HepG2 (cell line): Measurements from ENCODE around the gene ATF6. TPM values are rescaled to one million over a fixed set of nuclear protein-coding genes. Genes with fewer than 3 reads are reported as not detected.

Experiments
- AHR ChIP-seq: IDR thresholded peaks from 2 replicates; pipeline ENCODE4 v1.6.1; 2018; ENCODE audit warnings: missing genetic modification reagents, missing compliant biosample characterization
- ARID2 ChIP-seq: sonication (generic); formaldehyde crosslinking; IDR thresholded peaks from 2 replicates; pipeline ENCODE4 v1.8.1; 2022; ENCODE audit warnings: mild to moderate bottlenecking, missing genetic modification reagents, borderline replicate concordance
- ARID3A ChIP-seq: IDR thresholded peaks from 2 replicates; pipeline ENCODE4 v1.6.1; 2012; ENCODE audit warnings: low read depth, low read length, improper control_type of control experiment
- DPF2 ChIP-seq: sonication (generic); formaldehyde crosslinking; IDR thresholded peaks from 2 replicates; pipeline ENCODE4 v1.4.0; 2020; ENCODE audit warnings: mild to moderate bottlenecking, low read depth, missing genetic modification reagents, borderline replicate concordance
- FOXA3 ChIP-seq: IDR thresholded peaks from 2 replicates; pipeline ENCODE4 v1.6.1; 2016; ENCODE audit warnings: missing genetic modification reagents, missing compliant biosample characterization
- FOXK2 ChIP-seq: fragments of 450-650 bp; IDR thresholded peaks from 2 replicates; pipeline ENCODE4 v1.6.1; 2016
- GABPB1 ChIP-seq: IDR thresholded peaks from 2 replicates; pipeline ENCODE4 v1.6.1; 2016; ENCODE audit warnings: mild to moderate bottlenecking, missing genetic modification reagents, moderate library complexity, missing compliant biosample characterization
- HMGA1 ChIP-seq: sonication (generic); formaldehyde crosslinking; conservative IDR thresholded peaks from 2 replicates; pipeline ENCODE4 v1.4.0; 2020; ENCODE audit warnings: missing genetic modification reagents
- HNRNPK ChIP-seq: fragments of 200-400 bp; formaldehyde crosslinking; IDR thresholded peaks from 2 replicates; pipeline ENCODE4 v1.6.1; 2018; ENCODE audit warnings: low read length, low read depth, moderate library complexity, mild to moderate bottlenecking; ENCODE audit not compliant: poor library complexity, severe bottlenecking
- HOXA7 ChIP-seq: sonication (generic); formaldehyde crosslinking; IDR thresholded peaks from 2 replicates; pipeline ENCODE4 v1.8.1; 2022; ENCODE audit warnings: mild to moderate bottlenecking, missing genetic modification reagents, moderate library complexity
- JDP2 ChIP-seq: sonication (generic); formaldehyde crosslinking; IDR thresholded peaks from 2 replicates; pipeline ENCODE4 v1.8.1; 2022; ENCODE audit warnings: missing genetic modification reagents, borderline replicate concordance
- KDM3A ChIP-seq: IDR thresholded peaks from 2 replicates; pipeline ENCODE4 v1.6.1; 2018; ENCODE audit warnings: low read depth, missing compliant biosample characterization
- SIX1 ChIP-seq: sonication (generic); formaldehyde crosslinking; IDR thresholded peaks from 2 replicates; pipeline ENCODE4 v1.4.0; 2020; ENCODE audit warnings: missing genetic modification reagents, borderline replicate concordance
- TBX2 ChIP-seq: sonication (generic); formaldehyde crosslinking; IDR thresholded peaks from 2 replicates; pipeline ENCODE4 v1.5.0; 2020; ENCODE audit warnings: missing genetic modification reagents, mild to moderate bottlenecking, borderline replicate concordance
- ZBTB7B ChIP-seq: sonication (generic); formaldehyde crosslinking; IDR thresholded peaks from 2 replicates; pipeline ENCODE4 v1.4.0; 2020; ENCODE audit warnings: missing genetic modification reagents
- ZNF24 ChIP-seq: fragments of 450-650 bp; IDR thresholded peaks from 2 replicates; pipeline ENCODE4 v1.6.1; 2017; ENCODE audit warnings: antibody characterized with exemption, mild to moderate bottlenecking
- ZNF263 ChIP-seq: sonication (generic); formaldehyde crosslinking; IDR thresholded peaks from 2 replicates; pipeline ENCODE4 v1.4.0; 2020; ENCODE audit warnings: missing genetic modification reagents
- ZNF598 ChIP-seq: sonication (generic); formaldehyde crosslinking; IDR thresholded peaks from 2 replicates; pipeline ENCODE4 v1.5.1; 2020; ENCODE audit warnings: mild to moderate bottlenecking, missing genetic modification reagents, borderline replicate concordance
- ZNF790 ChIP-seq: sonication (generic); formaldehyde crosslinking; IDR thresholded peaks from 2 replicates; pipeline ENCODE4 v1.8.0; 2022; ENCODE audit warnings: missing genetic modification reagents, mild to moderate bottlenecking, borderline replicate concordance
- ZSCAN22 ChIP-seq: sonication (generic); formaldehyde crosslinking; IDR thresholded peaks from 2 replicates; pipeline ENCODE4 v1.4.0; 2020; ENCODE audit warnings: mild to moderate bottlenecking, missing genetic modification reagents
- polyA plus RNA-seq, 8 experiments: library from polyadenylated mRNA; depleted of rRNA in 3 of 8; stranded (reverse) in 7 of 8; unstranded in 1 of 8; fragments of >200 nt; fragmentation: Illumina TruSeq in 4 of 8; extraction: Trizol in 4 of 8; gene quantifications; 2 replicates each; pipeline versions ENCODE4 v1.2.1 to v1.2.3, GENCODE V29; 2011 to 2016; ENCODE audit warnings: low read depth in 4 of 8, missing spikeins in 1 of 8, mixed read lengths in 1 of 8; ENCODE audit not compliant: insufficient read depth in 1 of 8
- total RNA-seq, 5 experiments: library from RNA; depleted of rRNA; stranded (reverse); fragments of >200 nt; fragmentation: Illumina TruSeq; extraction: Trizol; gene quantifications; 2 replicates each; pipeline ENCODE4 v1.2.3, GENCODE V29; 2016; ENCODE audit warnings: low read depth in 1 of 5
- TF ChIP-seq, protein P1 (sequence below): sonication (generic); formaldehyde crosslinking; conservative IDR thresholded peaks from 2 replicates; pipeline ENCODE4 v1.4.0; 2020; ENCODE audit warnings: mild to moderate bottlenecking, missing genetic modification reagents, moderate library complexity
- TF ChIP-seq, protein P2 (sequence below): IDR thresholded peaks from 2 replicates; pipeline ENCODE4 v1.6.1; 2016; ENCODE audit warnings: missing biosample characterization, missing genetic modification reagents, low read depth

Gene ATF6
- total and polyA plus RNA-seq, 2 of the 13 experiments (the other 11 are each of a cell fraction or from before 2014, with no cell fraction given) = 13.2 to 14.5 TPM

DNA sequence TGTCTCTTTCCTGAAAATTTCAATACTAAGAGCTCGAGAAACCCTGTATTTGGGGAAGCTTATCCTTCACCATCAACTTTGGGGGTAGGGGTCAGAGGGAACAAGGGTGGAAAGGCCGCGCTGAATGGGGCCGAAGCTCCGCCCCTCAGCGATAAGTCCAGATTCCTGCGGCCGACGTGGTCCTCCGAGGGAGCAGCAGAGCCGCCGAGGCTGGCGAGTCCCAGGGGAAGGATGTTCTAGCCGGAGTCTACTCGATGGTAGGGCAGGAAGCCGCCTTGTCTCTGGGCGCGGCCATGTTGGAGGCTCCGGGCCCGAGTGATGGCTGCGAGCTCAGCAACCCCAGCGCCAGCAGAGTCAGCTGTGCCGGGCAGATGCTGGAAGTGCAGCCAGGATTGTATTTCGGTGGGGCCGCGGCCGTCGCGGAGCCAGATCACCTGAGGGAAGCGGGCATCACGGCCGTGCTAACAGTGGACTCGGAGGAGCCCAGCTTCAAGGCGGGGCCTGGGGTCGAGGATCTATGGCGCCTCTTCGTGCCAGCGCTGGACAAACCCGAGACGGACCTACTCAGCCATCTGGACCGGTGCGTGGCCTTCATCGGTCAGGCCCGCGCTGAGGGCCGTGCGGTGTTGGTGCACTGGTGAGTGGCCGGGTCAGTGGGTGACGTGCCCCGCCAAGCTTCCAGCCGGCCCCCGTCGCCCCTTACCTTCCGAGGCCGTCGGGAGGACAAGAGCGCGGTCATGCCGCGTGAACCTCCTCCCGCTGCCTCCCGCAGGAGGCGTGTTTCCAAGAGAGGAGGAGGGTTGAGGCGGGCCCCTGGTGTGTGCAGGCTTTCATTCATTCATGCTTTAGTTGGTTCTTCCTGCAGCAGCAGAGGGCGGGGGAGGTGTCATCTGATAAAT, 16.4 kb upstream of the ATF6 start, which contains the start of gene DUSP12 (continued):
- TF ChIP-seq DPF2 = no peak
- TF ChIP-seq, protein P1, sequence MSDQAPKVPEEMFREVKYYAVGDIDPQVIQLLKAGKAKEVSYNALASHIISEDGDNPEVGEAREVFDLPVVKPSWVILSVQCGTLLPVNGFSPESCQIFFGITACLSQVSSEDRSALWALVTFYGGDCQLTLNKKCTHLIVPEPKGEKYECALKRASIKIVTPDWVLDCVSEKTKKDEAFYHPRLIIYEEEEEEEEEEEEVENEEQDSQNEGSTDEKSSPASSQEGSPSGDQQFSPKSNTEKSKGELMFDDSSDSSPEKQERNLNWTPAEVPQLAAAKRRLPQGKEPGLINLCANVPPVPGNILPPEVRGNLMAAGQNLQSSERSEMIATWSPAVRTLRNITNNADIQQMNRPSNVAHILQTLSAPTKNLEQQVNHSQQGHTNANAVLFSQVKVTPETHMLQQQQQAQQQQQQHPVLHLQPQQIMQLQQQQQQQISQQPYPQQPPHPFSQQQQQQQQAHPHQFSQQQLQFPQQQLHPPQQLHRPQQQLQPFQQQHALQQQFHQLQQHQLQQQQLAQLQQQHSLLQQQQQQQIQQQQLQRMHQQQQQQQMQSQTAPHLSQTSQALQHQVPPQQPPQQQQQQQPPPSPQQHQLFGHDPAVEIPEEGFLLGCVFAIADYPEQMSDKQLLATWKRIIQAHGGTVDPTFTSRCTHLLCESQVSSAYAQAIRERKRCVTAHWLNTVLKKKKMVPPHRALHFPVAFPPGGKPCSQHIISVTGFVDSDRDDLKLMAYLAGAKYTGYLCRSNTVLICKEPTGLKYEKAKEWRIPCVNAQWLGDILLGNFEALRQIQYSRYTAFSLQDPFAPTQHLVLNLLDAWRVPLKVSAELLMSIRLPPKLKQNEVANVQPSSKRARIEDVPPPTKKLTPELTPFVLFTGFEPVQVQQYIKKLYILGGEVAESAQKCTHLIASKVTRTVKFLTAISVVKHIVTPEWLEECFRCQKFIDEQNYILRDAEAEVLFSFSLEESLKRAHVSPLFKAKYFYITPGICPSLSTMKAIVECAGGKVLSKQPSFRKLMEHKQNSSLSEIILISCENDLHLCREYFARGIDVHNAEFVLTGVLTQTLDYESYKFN (CRISPR knock-in tag) = no peak; the same call in 1 of the 2 replicates
- no peak for TF ChIP-seq ARID3A
- TF ChIP-seq, protein P2, sequence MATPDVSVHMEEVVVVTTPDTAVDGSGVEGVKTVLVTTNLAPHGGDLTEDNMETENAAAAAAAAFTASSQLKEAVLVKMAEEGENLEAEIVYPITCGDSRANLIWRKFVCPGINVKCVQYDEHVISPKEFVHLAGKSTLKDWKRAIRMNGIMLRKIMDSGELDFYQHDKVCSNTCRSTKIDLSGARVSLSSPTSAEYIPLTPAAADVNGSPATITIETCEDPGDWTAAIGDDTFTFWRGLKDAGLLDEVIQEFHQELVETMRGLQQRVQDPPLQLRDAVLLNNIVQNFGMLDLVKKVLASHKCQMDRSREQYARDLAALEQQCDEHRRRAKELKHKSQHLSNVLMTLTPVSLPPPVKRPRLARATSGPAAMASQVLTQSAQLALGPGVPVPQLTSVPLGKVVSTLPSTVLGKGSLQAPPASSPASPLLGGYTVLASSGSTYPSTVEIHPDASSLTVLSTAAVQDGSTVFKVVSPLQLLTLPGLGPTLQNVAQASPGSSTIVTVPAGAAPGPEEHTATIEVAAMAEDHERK (CRISPR knock-in tag) = no peak
- peak; percentile 3; the same call in 1 of the 2 replicates for TF ChIP-seq FOXA3 (CRISPR knock-in tag)
- no peak for TF ChIP-seq FOXK2
- peak; percentile 81; the same call in 1 of the 2 replicates for TF ChIP-seq ZNF790
- 0 out of 2 replicates have a peak, but pooled peaks have one; percentile 26 for TF ChIP-seq SIX1 (CRISPR knock-in tag)
- TF ChIP-seq ZNF598 = peak; percentile 91; the same call in 1 of the 2 replicates
- no peak for TF ChIP-seq AHR (CRISPR knock-in tag)
- TF ChIP-seq ZNF263 (CRISPR knock-in tag) = peak; percentile 88
- no peak for TF ChIP-seq ZSCAN22 (CRISPR knock-in tag)
- TF ChIP-seq GABPB1 (CRISPR knock-in tag) = peak; percentile 93
- TF ChIP-seq TBX2 (CRISPR knock-in tag) = peak; percentile 83
- peak; percentile 61; the same call in 1 of the 2 replicates for TF ChIP-seq ZBTB7B
- no peak for TF ChIP-seq ZNF24
- peak; percentile 21 for TF ChIP-seq HNRNPK
- no peak for TF ChIP-seq HOXA7
- TF ChIP-seq ARID2 = no peak
- TF ChIP-seq HMGA1 (CRISPR knock-in tag) = no peak
- peak; percentile 76 for TF ChIP-seq KDM3A (CRISPR knock-in tag)
- TF ChIP-seq JDP2 (CRISPR knock-in tag) = no peak
